NCI-H2227 (cell line): Measurements from ENCODE around the gene CSTB.

ENCODE experiments used
- DNase-seq: peaks from one replicate; lab custom pipeline; 2025; ENCODE audit not compliant: unreplicated experiment; lab: John Stamatoyannopoulos, UW

CSTB gene

DNA sequence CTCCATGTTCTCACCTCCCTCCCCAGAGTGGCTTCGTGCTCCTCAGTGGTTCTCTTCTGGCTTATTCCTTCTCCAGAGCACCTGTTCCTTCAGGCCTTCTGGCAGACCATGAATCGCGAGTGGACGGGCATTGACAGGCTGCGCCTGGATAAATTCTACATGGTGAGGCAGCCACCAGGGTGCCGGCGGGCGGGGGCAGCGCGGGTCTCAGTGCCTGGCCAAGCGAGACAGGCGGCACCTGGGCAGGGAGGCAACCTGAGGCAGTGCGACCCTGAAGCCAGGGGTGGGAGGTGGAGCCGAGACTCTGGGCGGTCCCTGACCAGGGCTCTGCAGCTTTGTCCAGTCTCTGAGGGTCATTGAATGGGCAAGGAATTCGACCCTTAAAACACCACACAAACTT lies 17.1 kb upstream of the CSTB start:
- DNase-seq: no peak

DNA sequence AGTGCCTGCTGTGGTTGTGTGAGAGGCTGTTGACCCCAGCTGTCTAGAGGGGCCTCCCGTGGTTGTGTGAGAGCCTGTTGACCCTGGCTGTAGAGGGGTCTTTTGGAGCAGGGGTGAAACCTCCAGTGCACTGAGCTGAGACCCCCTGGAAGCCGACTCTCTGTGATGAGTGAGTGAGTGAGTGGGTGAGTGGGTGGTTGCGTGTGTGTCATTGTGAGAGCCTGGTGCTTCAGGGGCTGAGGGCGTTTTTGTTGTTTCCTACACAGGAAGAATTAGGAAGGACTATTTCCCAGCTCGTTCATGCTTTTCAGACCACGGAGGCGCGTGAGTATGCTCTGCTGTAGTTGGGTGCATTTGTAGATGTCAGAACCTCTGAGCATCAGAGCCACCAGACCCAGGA lies 16.3 kb upstream of the CSTB start:
- no peak for DNase-seq

DNA sequence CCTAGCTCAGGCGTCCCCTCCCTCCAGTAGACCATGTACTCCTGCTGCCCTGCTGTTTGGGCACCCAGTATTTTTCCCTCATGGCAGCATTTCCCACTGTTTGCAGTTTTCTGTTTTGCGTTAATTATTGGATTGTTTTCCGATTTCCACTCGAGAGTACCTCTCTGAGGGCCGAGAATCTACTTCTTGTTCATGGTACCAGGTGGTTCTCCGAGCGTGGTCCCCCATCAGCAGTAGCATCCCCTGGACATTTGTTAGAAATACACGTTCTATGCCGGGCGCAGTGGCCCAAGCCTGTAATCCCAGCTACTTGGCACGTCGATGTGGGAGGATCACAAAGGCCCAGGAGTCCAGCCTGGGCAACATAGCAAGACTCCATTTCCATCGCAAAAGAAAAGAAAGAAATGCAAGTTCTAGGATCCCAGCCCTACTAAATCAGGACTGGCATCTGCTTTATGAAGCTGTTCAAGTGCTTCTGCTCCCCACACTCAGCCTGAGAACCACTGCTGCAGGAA lies 14.0 kb upstream of the CSTB start:
- DNase-seq: no peak

DNA sequence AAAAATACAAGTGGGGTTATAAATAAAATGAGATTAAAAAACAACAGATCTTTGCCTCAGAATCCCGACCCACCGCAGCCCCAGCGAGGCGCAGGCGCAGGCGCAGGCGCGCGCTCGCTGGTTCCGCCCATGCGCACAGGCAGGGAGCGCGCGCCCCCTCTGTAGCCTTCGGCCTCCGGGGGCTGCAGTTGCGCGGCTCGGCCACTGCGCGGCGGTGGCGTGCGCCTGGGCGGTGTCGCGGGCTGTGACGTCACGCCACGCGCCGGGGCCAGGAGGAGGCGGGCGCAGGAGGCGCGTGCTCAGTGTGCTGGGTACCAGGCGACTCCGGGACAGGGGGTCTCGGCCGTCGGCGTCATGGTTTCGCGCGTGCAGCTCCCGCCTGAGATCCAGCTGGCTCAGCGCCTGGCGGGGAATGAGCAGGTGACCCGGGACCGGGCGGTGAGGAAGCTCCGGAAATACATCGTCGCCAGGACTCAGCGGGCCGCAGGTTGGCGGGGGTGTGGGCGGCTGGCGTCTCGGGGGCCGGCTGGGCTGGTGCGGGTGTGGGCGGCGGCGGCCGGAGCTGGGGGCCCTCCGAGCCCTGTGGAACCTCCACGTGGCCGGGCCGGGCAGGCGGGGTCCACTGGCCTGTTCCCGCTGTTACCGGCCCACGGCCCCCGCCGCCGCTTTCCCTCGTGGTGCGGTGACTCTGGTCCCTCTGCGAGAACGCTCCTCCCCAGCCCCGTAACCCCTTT lies 13.3 kb upstream of the CSTB start, which contains the start of gene RRP1:
Gene RRP1, plus strand, starts transcription at position 302 of the 734 bp plus-strand sequence. Its CDS starts 53 bp downstream, at position 355.
- peak; percentile 96 for DNase-seq

DNA sequence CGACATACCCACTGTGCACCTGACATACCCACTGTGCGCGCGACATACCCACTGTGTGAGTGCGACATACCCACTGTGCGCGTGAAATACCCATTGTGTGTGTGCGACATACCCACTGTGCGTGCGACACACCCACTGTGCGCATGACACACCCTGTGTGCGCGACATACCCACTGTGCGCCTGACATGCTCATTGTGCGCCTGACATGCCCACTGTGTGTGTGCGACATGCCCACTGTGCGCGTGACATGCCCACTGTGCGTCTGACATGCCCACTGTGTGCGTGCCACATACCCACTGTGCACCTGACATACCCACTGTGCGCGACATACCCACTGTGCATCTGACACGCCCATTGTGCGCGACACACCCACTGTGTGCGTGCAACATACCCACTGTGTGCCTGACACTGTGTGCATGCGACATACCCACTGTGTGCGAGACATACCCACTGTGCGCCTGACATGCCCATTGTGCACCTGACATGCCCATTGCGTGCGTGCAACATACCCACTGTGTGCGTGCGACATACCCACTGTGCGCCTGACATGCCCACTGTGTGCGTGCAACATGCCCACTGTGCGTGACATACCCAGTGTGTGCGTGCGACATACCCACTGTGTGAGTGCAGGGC lies 10.8 kb upstream of the CSTB start:
- DNase-seq: no peak

DNA sequence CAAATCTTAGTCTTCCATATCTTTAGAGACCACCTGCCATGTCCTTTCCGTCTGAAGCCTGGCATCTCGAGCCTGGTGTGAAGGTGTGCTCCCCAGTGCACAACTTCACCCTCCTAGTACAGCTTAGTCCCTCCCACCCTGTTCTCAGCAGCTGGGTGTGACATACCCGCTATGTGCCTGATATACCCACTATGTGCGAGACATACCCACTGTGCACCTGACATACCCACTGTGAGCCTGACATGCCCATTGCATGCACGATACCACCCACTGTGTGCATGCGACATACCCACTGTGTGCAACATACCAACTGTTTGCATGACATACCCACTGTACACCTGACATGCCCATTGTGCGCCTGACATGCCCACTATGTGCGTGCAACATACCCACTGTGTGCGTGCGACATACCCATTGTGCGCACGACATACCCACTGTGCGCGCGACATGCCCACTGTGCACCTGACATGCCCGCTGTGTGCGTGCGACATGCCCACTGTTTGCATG lies 10.2 kb upstream of the CSTB start:
- peak; percentile 36 for DNase-seq

DNA sequence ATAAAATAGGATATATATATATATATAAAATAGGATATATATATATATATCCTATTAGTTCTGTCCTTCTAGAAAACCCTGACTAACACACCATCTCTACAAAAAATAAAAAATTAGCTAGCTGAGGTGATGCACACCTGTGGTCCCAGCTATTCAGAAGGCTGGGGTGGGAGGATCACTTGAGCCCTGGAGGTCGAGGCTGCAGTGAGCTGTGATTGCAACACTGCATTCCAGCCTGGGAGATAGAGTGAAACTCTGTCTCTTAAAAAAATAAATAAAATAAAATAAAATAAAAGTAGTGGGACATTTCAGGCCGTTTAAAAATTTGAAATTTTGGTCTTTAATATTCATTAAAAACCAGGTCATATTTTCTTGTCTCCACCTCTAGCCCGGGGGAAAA lies 9.0 kb upstream of the CSTB start:
- DNase-seq: no peak

DNA sequence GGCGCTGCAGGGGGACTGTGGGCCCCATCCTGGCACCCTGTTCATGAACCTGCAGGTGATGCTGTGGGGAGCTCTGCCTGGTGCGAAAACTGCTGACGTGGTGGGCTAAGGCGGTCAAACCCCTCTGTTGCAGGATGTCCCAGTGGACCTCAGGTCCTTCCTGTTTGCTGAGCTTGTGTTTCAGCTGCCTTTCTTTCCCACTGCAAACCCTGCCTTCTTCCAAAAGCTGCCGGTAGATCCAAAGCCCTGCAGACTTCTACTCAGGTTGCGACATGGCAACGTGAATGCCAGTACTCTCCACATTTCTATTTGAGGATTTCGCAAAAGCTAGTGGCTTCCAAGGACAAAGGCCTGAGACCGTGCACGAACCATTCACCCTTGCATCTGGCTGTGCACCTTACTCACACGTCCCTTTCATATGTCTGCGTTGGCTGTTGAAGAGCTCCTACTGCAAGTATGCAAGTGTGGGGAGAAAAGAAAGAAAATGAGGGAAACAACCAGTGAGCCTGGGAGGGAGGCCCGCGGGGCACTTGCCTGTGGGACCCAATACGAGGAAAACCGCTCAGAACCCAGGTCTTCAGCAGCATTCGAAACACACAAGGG lies 7.1 kb upstream of the CSTB start:
- no peak for DNase-seq

DNA sequence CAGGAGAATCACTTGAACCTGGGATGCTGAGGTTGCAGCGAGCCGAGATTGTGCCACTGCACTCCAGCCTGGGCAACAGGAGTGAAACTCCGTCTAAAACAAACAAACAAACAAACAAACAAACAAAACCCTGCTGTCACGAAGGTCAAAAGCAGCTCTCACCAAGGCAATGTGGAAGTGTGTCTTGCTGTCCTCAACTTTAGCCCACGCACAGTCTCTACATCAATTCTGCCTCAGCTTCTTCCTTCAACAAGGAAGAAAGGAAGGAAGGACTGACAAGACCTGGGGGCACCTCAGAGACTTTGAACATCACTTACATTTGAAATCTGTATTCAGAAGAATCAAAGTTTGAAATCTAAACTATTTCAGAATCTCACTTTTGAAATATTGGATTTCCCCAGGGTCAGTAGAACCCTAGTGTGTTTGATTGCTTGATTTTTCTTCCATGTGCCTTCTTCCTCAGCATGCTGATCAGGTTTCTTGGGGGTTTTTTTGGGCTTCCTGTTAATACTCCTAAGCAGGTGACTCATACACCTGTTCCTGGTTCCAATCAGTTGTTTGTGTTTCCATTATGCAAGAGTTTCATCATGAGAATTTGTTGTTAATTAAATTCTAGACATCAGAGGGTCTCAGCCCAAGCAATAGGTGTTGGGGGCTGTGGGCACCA lies 6.5 kb upstream of the CSTB start:
- no peak for DNase-seq

DNA sequence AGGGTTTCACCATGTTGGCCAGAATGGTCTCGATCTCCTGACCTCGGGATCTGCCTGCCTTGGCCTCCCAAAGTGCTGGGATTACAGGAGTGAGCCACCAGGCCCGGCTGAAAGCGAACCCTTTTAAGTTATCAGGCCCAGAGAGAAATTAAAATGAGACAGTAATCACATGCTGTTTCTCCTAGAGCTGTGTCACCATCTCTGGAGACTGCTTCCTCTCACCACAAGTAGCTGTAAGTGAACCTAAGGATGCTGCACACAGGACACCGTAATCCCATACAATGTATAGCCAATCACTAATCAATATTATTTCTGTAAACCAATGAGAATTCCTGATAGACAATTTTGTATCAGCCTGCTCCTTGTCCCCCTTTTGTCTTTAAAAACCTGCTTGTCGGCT lies 5.7 kb upstream of the CSTB start:
- DNase-seq: no peak

DNA sequence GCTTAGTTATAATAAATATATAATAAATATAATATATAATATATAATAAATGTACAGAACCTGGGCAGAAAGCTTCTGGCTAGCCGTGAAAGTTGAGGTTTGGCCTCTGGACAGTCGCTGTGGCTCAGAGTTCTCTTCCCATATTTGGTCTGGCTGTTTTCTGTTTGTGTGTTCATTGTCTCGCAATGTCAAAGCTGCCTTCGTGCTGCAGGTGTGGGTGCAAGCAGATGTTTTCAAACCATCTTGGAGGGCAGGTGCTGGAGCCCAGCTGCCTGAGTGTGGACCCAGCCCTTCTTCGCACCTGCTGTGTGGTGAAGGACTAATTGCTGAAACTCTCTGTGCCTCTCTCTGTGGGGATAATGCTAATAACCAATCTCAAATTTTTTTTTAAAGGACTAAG lies 3.6 kb upstream of the CSTB start:
- no peak for DNase-seq

DNA sequence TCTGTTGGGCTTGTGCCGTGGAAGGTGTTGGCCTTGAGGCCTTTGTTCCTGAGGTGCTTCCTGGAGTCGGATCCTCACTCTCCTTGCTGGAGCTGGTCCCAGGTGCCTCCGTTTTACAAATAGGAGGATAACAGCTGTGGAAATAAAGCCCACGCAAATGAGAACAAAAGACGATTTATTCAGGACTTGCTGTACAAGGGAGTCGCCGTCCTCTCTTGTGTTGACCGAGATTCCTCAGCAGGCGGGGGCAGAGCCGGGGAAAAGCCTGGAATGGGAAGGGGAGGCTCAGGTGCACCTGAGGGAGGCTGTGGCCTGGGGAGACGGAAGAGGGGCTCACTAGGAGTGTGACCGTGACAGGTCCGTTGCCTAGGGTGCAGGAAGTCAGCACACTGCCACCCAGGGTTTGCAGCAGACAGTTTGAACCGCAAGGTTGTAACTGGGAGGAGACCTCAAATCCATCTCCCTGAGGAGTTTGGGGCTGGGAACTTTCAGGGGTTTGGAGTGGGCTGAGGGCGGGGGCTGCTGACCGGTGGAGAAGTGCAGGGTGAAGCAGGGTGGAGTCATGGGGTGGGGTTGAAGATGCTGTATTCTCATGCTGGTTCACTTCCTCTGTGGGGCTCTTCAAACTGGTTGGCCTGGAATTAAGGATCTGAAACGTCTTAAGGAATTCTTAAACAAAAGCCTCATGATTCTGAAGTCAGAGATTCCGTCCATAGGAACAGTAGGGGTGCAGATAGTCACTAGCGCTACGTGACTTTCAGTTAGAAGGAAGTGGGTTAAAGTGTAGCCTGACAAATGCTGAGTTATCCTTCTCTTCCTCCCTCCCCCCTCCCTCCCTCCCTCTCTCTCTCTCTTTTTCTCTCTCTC lies 2.6 kb upstream of the CSTB start:
- DNase-seq: no peak

DNA sequence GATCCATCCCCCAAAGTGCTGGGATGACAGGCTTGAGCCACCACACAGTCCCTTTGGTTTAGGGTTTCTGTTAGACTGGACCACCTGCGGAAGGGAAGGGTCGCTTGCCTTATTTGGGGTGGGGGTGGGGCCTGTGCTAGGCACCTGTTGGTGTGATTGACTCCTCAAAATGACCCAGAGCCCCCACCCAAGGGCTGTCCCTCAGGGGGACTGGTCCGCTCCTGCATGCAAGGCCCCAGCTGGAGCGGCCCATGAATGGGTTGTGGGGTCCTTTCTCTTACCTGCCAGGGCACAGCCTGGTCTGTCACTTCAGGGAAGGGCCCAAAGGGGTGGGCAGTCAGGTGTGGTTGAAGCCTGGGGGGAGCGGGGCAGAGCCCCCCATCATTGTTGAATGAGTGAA lies 1.8 kb upstream of the CSTB start:
- DNase-seq: no peak

DNA sequence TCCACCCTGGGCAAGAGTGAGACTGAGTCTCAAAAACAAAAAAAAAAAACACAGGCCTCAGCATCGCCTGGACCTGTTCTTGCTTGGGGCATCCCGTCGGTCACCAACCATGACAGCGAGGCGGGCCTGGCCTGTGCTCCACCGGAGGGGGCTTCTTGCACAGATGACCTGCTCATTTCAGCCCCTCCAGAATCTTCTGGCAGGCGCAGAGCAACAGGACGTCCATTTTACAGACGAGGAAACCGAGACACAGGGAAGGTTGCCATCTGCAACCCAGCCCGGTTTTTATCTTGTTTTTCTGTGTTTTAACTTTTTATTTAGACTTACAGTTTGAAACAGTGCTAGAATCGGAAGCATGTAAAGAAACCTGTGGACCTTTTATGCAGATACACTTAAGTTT lies 918 bp downstream of the CSTB start:
- no peak for DNase-seq

DNA sequence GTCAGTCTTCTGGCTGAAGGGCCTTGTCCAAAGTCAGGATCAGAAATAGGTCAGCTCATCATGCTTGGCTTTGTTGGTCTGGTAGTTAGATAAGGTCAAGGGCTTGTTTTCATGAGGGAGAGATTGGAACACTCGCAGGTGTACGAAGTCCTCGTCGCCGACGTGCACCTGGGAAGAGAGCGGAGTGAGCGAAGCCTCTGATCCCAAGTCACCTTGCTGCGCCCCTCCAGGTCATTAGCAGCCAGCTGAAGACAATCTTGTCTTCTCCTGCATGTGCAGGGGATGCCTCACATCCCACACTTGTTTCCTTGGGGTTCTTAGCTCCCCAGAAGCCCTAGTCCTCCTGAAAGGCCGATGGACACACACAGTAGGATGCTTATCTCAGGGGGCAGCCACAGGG lies 1.9 kb downstream of the CSTB start:
- no peak for DNase-seq

DNA sequence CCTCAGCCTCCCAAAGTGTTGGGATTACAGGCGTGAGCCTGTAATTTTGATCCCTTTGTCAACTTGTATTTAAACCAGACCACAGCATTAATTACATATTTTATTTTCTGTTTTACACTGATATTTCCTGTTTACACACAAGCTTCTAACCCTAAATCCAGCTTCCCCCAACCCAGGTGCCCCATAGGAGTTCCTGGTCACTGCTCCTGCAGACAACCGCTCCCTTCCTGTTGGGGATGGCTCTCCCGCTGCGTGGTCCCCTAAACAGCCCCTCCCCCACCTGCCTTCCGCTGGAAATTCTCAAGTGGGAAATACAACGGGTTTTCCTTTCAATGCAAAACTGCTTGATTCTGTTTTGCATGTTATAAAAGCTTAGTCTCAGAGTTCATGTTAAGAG lies 3.7 kb downstream of the CSTB start:
- no peak for DNase-seq

DNA sequence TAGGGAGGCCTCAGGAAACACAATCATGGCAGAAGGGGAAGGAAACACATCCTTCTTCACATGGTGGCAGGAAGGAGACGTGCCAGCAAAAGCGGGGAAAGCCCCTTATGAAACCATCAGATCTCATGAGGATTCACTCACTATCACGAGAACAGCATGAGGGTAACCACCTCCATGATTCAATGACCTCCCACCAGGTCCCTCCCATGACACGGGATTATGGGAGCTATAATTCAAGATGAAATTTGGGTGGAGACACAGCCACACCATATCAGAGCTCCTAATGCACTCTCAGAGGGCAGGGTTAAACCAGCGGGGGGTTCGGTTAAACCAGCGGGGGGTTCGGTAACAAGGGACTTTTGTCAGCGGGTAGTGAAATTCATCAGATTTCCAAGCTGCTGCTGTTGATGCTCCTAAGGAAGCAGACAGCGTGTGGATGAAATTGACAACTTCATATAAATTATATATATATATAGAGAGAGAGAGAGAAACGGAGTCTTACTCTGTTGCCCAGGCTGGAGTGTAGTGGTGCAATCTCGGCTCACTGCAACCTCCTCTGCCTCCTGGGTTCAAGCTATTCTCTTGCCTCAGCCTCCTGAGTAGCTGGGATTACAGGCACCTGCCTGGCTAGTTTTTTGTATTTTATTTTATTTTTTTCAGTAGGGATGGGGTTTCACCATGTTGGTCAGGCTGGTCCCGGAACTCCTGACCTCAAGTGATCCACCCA lies 4.2 kb downstream of the CSTB start:
- no peak for DNase-seq

DNA sequence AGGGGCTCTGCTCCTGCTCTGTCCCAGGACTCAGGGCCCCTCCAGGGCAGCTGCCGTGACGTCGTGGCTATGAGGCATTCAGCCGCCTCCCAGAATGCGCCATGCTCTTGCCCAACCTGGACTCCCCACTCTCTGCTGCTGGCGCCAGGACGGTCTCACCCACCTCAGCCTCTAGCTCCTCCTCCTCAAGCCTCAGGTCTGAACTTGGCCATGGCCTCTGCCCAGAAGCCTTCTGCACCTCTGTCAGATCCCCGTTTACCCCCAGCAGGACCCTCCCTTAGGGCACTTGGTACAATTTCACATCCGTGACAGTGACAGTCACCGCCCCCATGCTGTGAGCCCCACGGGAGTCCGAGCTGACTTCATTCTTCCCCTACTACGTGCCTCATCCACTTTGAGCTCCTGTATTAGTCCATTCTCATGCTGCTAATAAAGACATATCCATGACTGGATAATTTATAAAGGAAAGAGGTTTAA lies 4.9 kb downstream of the CSTB start:
- DNase-seq: no peak

DNA sequence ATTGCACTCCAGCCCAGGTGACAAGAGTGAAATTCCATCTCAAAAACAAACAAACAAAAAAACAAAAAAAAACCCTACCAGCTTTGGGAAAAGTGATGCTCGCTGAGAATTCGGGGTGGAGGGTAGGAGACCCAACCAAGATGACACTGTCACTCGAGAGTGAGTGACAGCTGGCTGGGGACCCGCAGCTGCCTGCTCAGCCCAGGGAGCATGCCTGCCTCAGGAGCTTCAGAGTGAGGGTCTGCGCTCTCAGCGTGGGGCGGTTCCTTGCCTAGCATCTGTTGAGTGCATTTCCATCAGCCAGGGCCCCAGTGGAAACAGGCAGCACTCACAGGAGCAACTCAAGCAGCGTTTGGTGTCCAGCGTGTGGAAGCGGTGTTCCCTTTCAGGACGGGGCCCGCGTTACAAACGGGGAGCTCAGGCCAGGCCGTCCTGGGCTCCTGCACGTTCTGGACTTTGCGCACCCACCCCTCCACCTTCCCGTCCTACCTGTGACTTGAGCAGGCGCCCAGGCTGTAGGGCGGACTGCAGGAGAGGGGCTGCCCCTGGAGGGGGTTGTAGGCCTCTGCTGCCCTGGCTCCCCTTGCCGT lies 5.9 kb downstream of the CSTB start:
- no peak for DNase-seq
